K562 (cell line): ENCODE data around the gene OMP. TPM values are rescaled to one million over a fixed set of nuclear protein-coding genes. Genes with fewer than 3 reads are reported as not detected.

Source experiments
- ATAC-seq: fragments of 200-7000 bp; cut with Tn5 transposase; 3 replicates; pipeline ENCODE4 v1.9.1; 2020; ENCODE audit warnings: moderate library complexity
- BruUV-seq: library from RNA; stranded (reverse); fragments of 400-500 nt; replicated peaks from 2 replicates; lab custom pipeline; 2021; lab: Mats Ljungman, UMichigan
- CTCF ChIA-PET: fragments of 300-600 bp; formaldehyde crosslinking; extraction: SDS; loops from one replicate; lab custom pipeline; 2021; ENCODE audit warnings: low intra/inter-chr PET ratio; lab: Yijun Ruan, JAX
- POLR2A ChIA-PET: fragments of 300-600, 350-650 bp; sonication (Branson Sonifier 250); formaldehyde crosslinking; extraction: SDS; loops from one replicate; lab custom pipeline; 2021; ENCODE audit warnings: antibody characterized with exemption, inconsistent platforms; lab: Yijun Ruan, JAX
- DNase-seq, 4 experiments: peaks; one replicate each; pipeline versions ENCODE4 v3.0.0 to v3.0.0-alpha.2; 2011 to 2018; ENCODE audit warnings: low spot score in 3 of 4, mixed read lengths in 3 of 4; ENCODE audit errors: extremely low read depth in 1 of 4
- FAIRE-seq: peaks from 2 replicates; lab custom pipeline; 2011; peaks lifted over from hg19 to GRCh38; lab: Jason Lieb, UNC
- H2AFZ ChIP-seq: 2 replicates; pipeline ENCODE4 v1.6.0; 2011; ENCODE audit warnings: low read depth, low read length, control low read depth, inconsistent platforms
- H3K27ac ChIP-seq: fragments of 200-600 bp; 3 replicates; pipeline ENCODE4 v1.8.0; 2011; ENCODE audit warnings: low read depth, mild to moderate bottlenecking, control low read depth, inconsistent platforms, low read length, moderate library complexity, mixed read lengths; ENCODE audit errors: extremely low read depth
- H3K27me3 ChIP-seq, 2 experiments: fragments of 300-600 bp in 1 of 2; 2 replicates in 1 of 2; 3 replicates in 1 of 2; pipeline versions ENCODE4 v1.6.0 to v1.8.0; 2011; ENCODE audit warnings: inconsistent platforms in 2 of 2, low read length in 2 of 2, mild to moderate bottlenecking in 1 of 2, mixed read lengths in 1 of 2, moderate library complexity in 1 of 2; ENCODE audit not compliant: control insufficient read depth in 2 of 2, insufficient read depth in 2 of 2
- H3K36me3 ChIP-seq: fragments of 300-600 bp; 3 replicates; pipeline ENCODE4 v1.8.0; 2011; ENCODE audit warnings: mild to moderate bottlenecking, low read length, inconsistent platforms; ENCODE audit not compliant: control insufficient read depth, insufficient read depth
- H3K4me1 ChIP-seq, 2 experiments: fragments of 200-600 bp in 1 of 2; replicated peaks in 1 of 2; 2 replicates in 1 of 2; 3 replicates in 1 of 2; pipeline versions ENCODE4 v1.5.1 to v1.8.0; 2011; ENCODE audit warnings: inconsistent platforms in 2 of 2, low read length in 2 of 2, mild to moderate bottlenecking in 1 of 2, mixed read lengths in 1 of 2, moderate library complexity in 1 of 2; ENCODE audit not compliant: control insufficient read depth in 2 of 2, insufficient read depth in 2 of 2
- H3K4me2 ChIP-seq: 2 replicates; pipeline ENCODE4 v1.6.1; 2011; ENCODE audit warnings: low read length, control low read depth, inconsistent platforms, mixed read lengths; ENCODE audit not compliant: insufficient read depth
- H3K4me3 ChIP-seq: fragments of 200-600 bp; sonication (generic), shearing (Covaris generic); 2 replicates; pipeline ENCODE4 v1.5.1; 2016; ENCODE audit warnings: control low read depth, inconsistent platforms
- H3K79me2 ChIP-seq: fragments of 200-600 bp; 3 replicates; pipeline ENCODE4 v1.8.0; 2011; ENCODE audit warnings: low read length, inconsistent platforms; ENCODE audit not compliant: control insufficient read depth, insufficient read depth
- H3K9ac ChIP-seq, 2 experiments: 2 replicates each; pipeline versions ENCODE4 v1.6.0 to v1.6.1; 2011; ENCODE audit warnings: low read depth in 2 of 2, low read length in 2 of 2, control low read depth in 1 of 2, inconsistent platforms in 1 of 2, mild to moderate bottlenecking in 1 of 2, mixed read lengths in 1 of 2; ENCODE audit not compliant: insufficient read depth in 1 of 2
- H3K9me1 ChIP-seq: one replicate; pipeline ENCODE4 v1.6.0; 2011; ENCODE audit warnings: inconsistent platforms, mild to moderate bottlenecking, low read length, moderate library complexity; ENCODE audit not compliant: control insufficient read depth, insufficient read depth
- H3K9me3 ChIP-seq: replicated peaks from 2 replicates; pipeline ENCODE4 v1.5.1; 2011; ENCODE audit warnings: low read depth, low read length, inconsistent platforms; ENCODE audit not compliant: control insufficient read depth, insufficient read depth
- H4K20me1 ChIP-seq: replicated peaks from 2 replicates; pipeline ENCODE4 v1.6.1; 2011; ENCODE audit warnings: low read length, inconsistent platforms, mixed read lengths; ENCODE audit not compliant: control insufficient read depth, insufficient read depth
- MAFF ChIP-seq: IDR thresholded peaks from 2 replicates; pipeline ENCODE4 v1.6.1; 2012; ENCODE audit warnings: low read length, improper control_type of control experiment
- NONO ChIP-seq, 2 experiments: fragments of 200-400 bp in 1 of 2; fragments of 450-650 bp in 1 of 2; formaldehyde crosslinking in 1 of 2; IDR thresholded peaks; 2 replicates each; pipeline ENCODE4 v1.6.1; 2017; ENCODE audit warnings: low read depth in 2 of 2, mild to moderate bottlenecking in 2 of 2, moderate library complexity in 2 of 2, low read length in 1 of 2
- POLR2AphosphoS2 ChIP-seq: IDR thresholded peaks from 2 replicates; pipeline ENCODE4 v1.6.1; 2012; ENCODE audit warnings: low read length, improper control_type of control experiment
- ZNF263 ChIP-seq: sonication (generic); formaldehyde crosslinking; IDR thresholded peaks from 2 replicates; pipeline ENCODE4 v1.8.0; 2022; ENCODE audit warnings: mild to moderate bottlenecking, missing genetic modification reagents, borderline replicate concordance
- WGBS: fragments of 100-300 bp; shearing (Covaris generic); methylation state at CpG from one replicate; pipeline ENCODE4 v1.1.6; 2016; ENCODE audit warnings: low coverage, mixed read lengths; ENCODE audit not compliant: insufficient coverage; ENCODE audit errors: missing lambda C conversion rate; 5-methylcytosine and 5-hydroxymethylcytosine counted together
- in situ Hi-C: fragments of 300-500 bp; cut with MboI; formaldehyde crosslinking; loops from 4 replicates; pipeline ENCODE4 v1.15.0; 2018; ENCODE audit warnings: inconsistent platforms, mixed read lengths
- intact Hi-C: fragments of 100-400 bp; cut with micrococcal nuclease; formaldehyde crosslinking; loops from 2 replicates; pipeline ENCODE4 v1.14.2; 2022
- polyA plus RNA-seq, 8 experiments: library from polyadenylated mRNA; depleted of rRNA in 4 of 8; stranded (reverse) in 5 of 8; unstranded in 3 of 8; fragments of >200 nt; fragmentation: Nextera tagmentation in 2 of 8; fragmentation: Illumina TruSeq in 1 of 8; extraction: Ambion mirVana in 2 of 8; extraction: Trizol in 1 of 8; gene quantifications; 2 replicates each; pipeline versions ENCODE4 v1.2.1 to v1.2.3, GENCODE V29; 2011 to 2014; ENCODE audit warnings: inconsistent platforms in 1 of 8, missing spikeins in 1 of 8
- total RNA-seq, 7 experiments: library from RNA; depleted of rRNA in 6 of 7; stranded (reverse); fragments of >200 nt in 6 of 7; fragmentation: Illumina TruSeq in 2 of 7; extraction: Trizol in 2 of 7; gene quantifications; 2 replicates each; pipeline versions ENCODE4 v1.2.1 to v1.2.3, GENCODE V29; 2011 to 2021; ENCODE audit warnings: low replicate concordance in 1 of 7
- TF ChIP-seq, protein P1 (sequence below), 3 experiments: fragments of 200-800 bp in 1 of 3; sonication (Bioruptor generic) in 1 of 3; sonication (generic) in 1 of 3; formaldehyde crosslinking in 1 of 3; IDR thresholded peaks; 2 replicates each; pipeline versions ENCODE4 v1.6.1 to v1.8.0; 2016 to 2022; ENCODE audit warnings: mild to moderate bottlenecking in 2 of 3, missing compliant biosample characterization in 2 of 3, missing genetic modification characterization in 2 of 3, missing genetic modification reagents in 1 of 3

The OMP gene
- total and polyA plus RNA-seq, 9 of the 15 experiments (the other 6 are each of a cell fraction or from before 2014, with no cell fraction given): not detected

- peak overlapping the region; percentile 72 for H3K4me2 ChIP-seq
- peaks cover 0 to 20% of the 10 kb centered on the region in 2 experiments; a peak in 2 of 5 replicates for H3K4me1 ChIP-seq
- H3K79me2 ChIP-seq: no peaks in the 10 kb centered on the region
- peak overlapping the region in 1 of 2 experiments; percentile 60; a peak in 2 of 4 replicates for H3K9ac ChIP-seq
- intact Hi-C loops (loop anchor here (1.0 kb wide), 2 partner anchors 61 to 421 kb away; no protein-coding TSS in a partner anchor), in situ Hi-C loops (no loop called here)
- ChIA-PET POLR2A (interaction anchor here (0.6 to 1.1 kb wide), 3 partner anchors 8 to 285 kb away, joined by 3 to 4 read pairs (median 3); no protein-coding TSS in a partner anchor), CTCF (interaction anchor here (1.1 to 3.1 kb wide), 4 partner anchors 35 to 421 kb away, joined by 3 to 23 read pairs (median 6); no protein-coding TSS in a partner anchor)
- H3K4me3 ChIP-seq: 0 out of 2 replicates have a peak overlapping the region, but pooled peaks have one; percentile 14
- H2AFZ ChIP-seq: peak overlapping the region; percentile 40; the same call in 1 of the 2 replicates
- H3K27me3 ChIP-seq: peaks cover 4 to 41% of the 10 kb centered on the region in 2 experiments; a peak in 4 of 5 replicates
- no peaks in the 10 kb centered on the region for H3K9me3 ChIP-seq
- no peak overlapping the region for H3K27ac ChIP-seq
- TF ChIP-seq MAFF (no peak), NONO (IDR thresholded peaks at IDR 0.05; ENCODE audit: low read depth in 2 of 2, low read length in 1 of 2) (no peak), ZNF263 (CRISPR knock-in tag) (peak; percentile 64; the same call in 1 of the 2 replicates), POLR2AphosphoS2 (no peak)
- TF ChIP-seq, protein P1, sequence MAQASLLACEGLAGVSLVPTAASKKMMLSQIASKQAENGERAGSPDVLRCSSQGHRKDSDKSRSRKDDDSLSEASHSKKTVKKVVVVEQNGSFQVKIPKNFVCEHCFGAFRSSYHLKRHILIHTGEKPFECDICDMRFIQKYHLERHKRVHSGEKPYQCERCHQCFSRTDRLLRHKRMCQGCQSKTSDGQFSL (CRISPR knock-in tag; IDR thresholded peaks at IDR 0.05): no peak
- TF ChIP-seq, protein P1 (tag; IDR thresholded peaks at IDR 0.05): 0 out of 4 replicates have a peak, but pooled peaks of 1 of the 2 experiments have one; percentile 5
- ATAC-seq (peak; percentile 47), DNase-seq (no peak), FAIRE-seq (no peak)
- 8% methylated on average over 10 of the region's 10 CpGs for WGBS
- H3K9me1 ChIP-seq: no peaks in the 10 kb centered on the region
- no TSS peak for BruUV-seq
- no peaks in the 10 kb centered on the region for H3K36me3 ChIP-seq
- peaks cover 11% of the 10 kb centered on the region; the same call in 1 of the 2 replicates for H4K20me1 ChIP-seq
Measured at GRCh38 chr11:77126861-77127234, 24.2 kb downstream of the OMP start.
